ENCODE data around the gene MMP10. TPM values are rescaled to one million over a fixed set of nuclear protein-coding genes. Genes with fewer than 3 reads are reported as not detected.

MMP10 gene
- total and polyA plus RNA-seq, 4 donors: not detected

DNA sequence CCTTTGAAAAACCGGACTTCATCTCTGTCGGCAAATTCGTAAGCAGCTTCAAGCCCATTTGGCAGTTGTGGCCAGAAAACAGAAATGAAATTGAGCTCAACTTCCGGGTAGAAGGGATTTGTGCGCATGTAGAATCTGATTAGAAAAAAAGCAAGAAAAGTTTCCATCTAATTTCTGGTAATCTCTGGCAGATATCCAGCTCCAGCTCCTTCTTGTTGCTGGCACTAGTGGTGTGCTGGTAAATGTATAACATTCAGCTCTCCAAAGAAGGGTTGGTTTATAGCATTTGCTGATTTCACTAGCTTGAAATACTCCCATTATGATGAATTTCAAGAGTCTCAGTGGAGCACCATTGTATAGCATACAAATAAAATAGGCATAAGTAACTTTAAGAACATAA, 12.2 kb upstream of the MMP10 start:
- TF ChIP-seq NR2F2 (IDR thresholded peaks at IDR 0.05): no peak
- TF ChIP-seq HNF4G (IDR thresholded peaks at IDR 0.05): no peak
- TF ChIP-seq FOXA2 (IDR thresholded peaks at IDR 0.05): no peak
- no peak for TF ChIP-seq FOXA1 (IDR thresholded peaks at IDR 0.05)
- no peaks in the 10 kb centered on the region for H3K36me3 ChIP-seq (ENCODE audit: control insufficient read depth in 4 of 4, insufficient read depth in 3 of 4, low read depth in 1 of 4, low read length in 3 of 4)
- no peaks in the 10 kb centered on the region for H3K27me3 ChIP-seq (ENCODE audit: control insufficient read depth in 4 of 4, insufficient read depth in 4 of 4, low read length in 3 of 4)
- no peaks in the 10 kb centered on the region for H3K9me3 ChIP-seq (ENCODE audit: control insufficient read depth in 4 of 4, low read length in 3 of 4)
- H3K4me3 ChIP-seq (ENCODE audit: low read depth in 1 of 3, low read length in 3 of 3): no peak overlapping the region
- H3K27ac ChIP-seq (ENCODE audit: low read depth in 1 of 2, low read length in 2 of 2): no peak overlapping the region
- H3K9ac ChIP-seq (ENCODE audit: low read depth in 1 of 2, low read length in 2 of 2): no peak overlapping the region
- WGBS: 89% methylated on average over 5 of the region's 5 CpGs
- no peak for DNase-seq (ENCODE audit: low spot score)
- H3K4me1 ChIP-seq (ENCODE audit: control insufficient read depth in 4 of 4, insufficient read depth in 4 of 4, low read length in 3 of 4): no peaks in the 10 kb centered on the region

DNA sequence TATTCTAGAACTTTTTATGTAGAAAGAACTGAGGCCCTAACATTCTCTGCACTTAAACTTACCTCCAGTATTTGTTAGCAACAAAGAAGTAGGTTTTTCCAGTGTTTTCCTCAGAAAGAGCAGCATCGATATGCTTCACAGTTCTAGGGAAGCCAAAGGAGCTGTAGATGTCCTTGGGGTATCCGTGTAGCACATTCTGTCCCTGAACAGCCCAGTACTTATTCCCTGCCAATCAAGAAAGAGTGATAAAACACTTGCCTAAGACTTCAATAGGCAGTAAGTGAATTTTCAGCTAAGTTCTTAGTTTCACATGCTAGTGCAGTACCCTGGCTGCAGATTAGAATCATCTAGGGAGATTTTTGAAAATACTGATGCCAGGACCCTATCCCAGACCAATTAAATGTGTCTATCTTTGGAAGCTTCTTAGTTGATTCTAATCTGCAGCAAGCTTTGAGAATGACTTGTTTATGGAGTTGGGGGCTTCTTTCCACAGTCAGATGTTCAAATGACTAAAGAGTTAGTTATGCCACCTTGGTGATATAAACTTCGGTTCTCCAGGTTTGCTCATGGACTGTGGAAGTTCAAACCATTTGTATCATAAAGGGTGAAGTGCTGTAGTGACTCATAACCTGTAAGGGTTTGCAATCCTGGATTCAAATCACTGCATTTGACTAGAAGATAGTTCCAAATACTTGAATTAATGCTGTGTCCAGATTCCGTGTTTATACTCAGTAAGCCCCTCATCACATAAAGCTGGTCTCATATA, 11.0 kb upstream of the MMP10 start:
- TF ChIP-seq, protein P1, sequence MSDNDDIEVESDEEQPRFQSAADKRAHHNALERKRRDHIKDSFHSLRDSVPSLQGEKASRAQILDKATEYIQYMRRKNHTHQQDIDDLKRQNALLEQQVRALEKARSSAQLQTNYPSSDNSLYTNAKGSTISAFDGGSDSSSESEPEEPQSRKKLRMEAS (IDR thresholded peaks at IDR 0.05): no peak
- TF ChIP-seq NR2F2 (IDR thresholded peaks at IDR 0.05) (no peak), RAD21 (IDR thresholded peaks at IDR 0.05) (no peak), TAF1 (conservative IDR thresholded peaks at IDR 0.05) (no peak), RXRA (IDR thresholded peaks at IDR 0.05) (no peak), YY1 (IDR thresholded peaks at IDR 0.05) (no peak), HNF4G (IDR thresholded peaks at IDR 0.05) (no peak), EGR1 (IDR thresholded peaks at IDR 0.05; ENCODE audit: low read depth in 2 of 2) (no peak), JUND (IDR thresholded peaks at IDR 0.05) (no peak), HNF4A (conservative IDR thresholded peaks at IDR 0.05) (no peak), GABPA (IDR thresholded peaks at IDR 0.05 in 1 of 2, conservative IDR thresholded peaks at IDR 0.05 in 1 of 2) (no peak)
- TF ChIP-seq, protein P2, sequence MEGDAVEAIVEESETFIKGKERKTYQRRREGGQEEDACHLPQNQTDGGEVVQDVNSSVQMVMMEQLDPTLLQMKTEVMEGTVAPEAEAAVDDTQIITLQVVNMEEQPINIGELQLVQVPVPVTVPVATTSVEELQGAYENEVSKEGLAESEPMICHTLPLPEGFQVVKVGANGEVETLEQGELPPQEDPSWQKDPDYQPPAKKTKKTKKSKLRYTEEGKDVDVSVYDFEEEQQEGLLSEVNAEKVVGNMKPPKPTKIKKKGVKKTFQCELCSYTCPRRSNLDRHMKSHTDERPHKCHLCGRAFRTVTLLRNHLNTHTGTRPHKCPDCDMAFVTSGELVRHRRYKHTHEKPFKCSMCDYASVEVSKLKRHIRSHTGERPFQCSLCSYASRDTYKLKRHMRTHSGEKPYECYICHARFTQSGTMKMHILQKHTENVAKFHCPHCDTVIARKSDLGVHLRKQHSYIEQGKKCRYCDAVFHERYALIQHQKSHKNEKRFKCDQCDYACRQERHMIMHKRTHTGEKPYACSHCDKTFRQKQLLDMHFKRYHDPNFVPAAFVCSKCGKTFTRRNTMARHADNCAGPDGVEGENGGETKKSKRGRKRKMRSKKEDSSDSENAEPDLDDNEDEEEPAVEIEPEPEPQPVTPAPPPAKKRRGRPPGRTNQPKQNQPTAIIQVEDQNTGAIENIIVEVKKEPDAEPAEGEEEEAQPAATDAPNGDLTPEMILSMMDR (IDR thresholded peaks at IDR 0.05; ENCODE audit: low read depth, low read length, missing input control): no peak
- TF ChIP-seq, protein P3, sequence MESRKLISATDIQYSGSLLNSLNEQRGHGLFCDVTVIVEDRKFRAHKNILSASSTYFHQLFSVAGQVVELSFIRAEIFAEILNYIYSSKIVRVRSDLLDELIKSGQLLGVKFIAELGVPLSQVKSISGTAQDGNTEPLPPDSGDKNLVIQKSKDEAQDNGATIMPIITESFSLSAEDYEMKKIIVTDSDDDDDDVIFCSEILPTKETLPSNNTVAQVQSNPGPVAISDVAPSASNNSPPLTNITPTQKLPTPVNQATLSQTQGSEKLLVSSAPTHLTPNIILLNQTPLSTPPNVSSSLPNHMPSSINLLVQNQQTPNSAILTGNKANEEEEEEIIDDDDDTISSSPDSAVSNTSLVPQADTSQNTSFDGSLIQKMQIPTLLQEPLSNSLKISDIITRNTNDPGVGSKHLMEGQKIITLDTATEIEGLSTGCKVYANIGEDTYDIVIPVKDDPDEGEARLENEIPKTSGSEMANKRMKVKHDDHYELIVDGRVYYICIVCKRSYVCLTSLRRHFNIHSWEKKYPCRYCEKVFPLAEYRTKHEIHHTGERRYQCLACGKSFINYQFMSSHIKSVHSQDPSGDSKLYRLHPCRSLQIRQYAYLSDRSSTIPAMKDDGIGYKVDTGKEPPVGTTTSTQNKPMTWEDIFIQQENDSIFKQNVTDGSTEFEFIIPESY (IDR thresholded peaks at IDR 0.05): no peak
- Histone ChIP-seq H3K27ac (ENCODE audit: low read depth in 1 of 2, low read length in 2 of 2) (no peak overlapping the region), H3K4me3 (ENCODE audit: low read depth in 1 of 3, low read length in 3 of 3) (no peak overlapping the region), H3K27me3 (ENCODE audit: control insufficient read depth in 4 of 4, insufficient read depth in 4 of 4, low read length in 3 of 4) (no peaks in the 10 kb centered on the region), H3K9me3 (ENCODE audit: control insufficient read depth in 4 of 4, low read length in 3 of 4) (no peaks in the 10 kb centered on the region), H3K4me1 (ENCODE audit: control insufficient read depth in 4 of 4, insufficient read depth in 4 of 4, low read length in 3 of 4) (no peaks in the 10 kb centered on the region), H3K36me3 (ENCODE audit: control insufficient read depth in 4 of 4, insufficient read depth in 3 of 4, low read depth in 1 of 4, low read length in 3 of 4) (no peaks in the 10 kb centered on the region), H3K9ac (ENCODE audit: low read depth in 1 of 2, low read length in 2 of 2) (no peak overlapping the region)
- WGBS: 77% methylated on average over 4 of the region's 4 CpGs
- DNase-seq (ENCODE audit: low spot score): no peak

All from liver (tissue), 9 donors.